H9 (cell line): ENCODE data around the gene TRHDE. TPM values are rescaled to one million over a fixed set of nuclear protein-coding genes. Genes with fewer than 3 reads are reported as not detected.

Source experiments
- DNase-seq: peaks from one replicate; pipeline ENCODE4 v3.0.0-alpha.2; 2017
- H2AFZ ChIP-seq: one replicate; pipeline ENCODE4 v1.6.1; 2013; ENCODE audit warnings: mild to moderate bottlenecking, low read length, control low read depth, moderate library complexity
- H2AK5ac ChIP-seq: 2 replicates; pipeline ENCODE4 v1.6.1; 2013; ENCODE audit warnings: low read length, control low read depth, mixed read lengths; ENCODE audit not compliant: insufficient read length
- H2BK120ac ChIP-seq: one replicate; pipeline ENCODE4 v1.6.1; 2013; ENCODE audit warnings: low read depth, mild to moderate bottlenecking, low read length, control low read depth, inconsistent platforms; ENCODE audit not compliant: poor library complexity, severe bottlenecking
- H2BK12ac ChIP-seq: 2 replicates; pipeline ENCODE4 v1.6.1; 2013; ENCODE audit warnings: low read length, control low read depth, mixed read lengths, low read depth; ENCODE audit not compliant: insufficient read length
- H2BK15ac ChIP-seq: 2 replicates; pipeline ENCODE4 v1.6.1; 2013; ENCODE audit warnings: low read depth, low read length, control low read depth
- H2BK20ac ChIP-seq: one replicate; pipeline ENCODE4 v1.6.1; 2013; ENCODE audit warnings: low read depth, mild to moderate bottlenecking, low read length, control low read depth, inconsistent platforms; ENCODE audit not compliant: poor library complexity, severe bottlenecking
- H2BK5ac ChIP-seq: 2 replicates; pipeline ENCODE4 v1.6.1; 2013; ENCODE audit warnings: low read length, control low read depth, mixed read lengths; ENCODE audit not compliant: insufficient read length
- H3K14ac ChIP-seq: 2 replicates; pipeline ENCODE4 v1.6.1; 2013; ENCODE audit warnings: low read length, control low read depth; ENCODE audit not compliant: insufficient read depth
- H3K18ac ChIP-seq: 2 replicates; pipeline ENCODE4 v1.6.1; 2013; ENCODE audit warnings: low read depth, mild to moderate bottlenecking, mixed read lengths, low read length, control low read depth; ENCODE audit not compliant: insufficient read length
- H3K23ac ChIP-seq: 2 replicates; pipeline ENCODE4 v1.6.1; 2013; ENCODE audit warnings: low read length, control low read depth, mixed read lengths, low read depth; ENCODE audit not compliant: insufficient read length
- H3K23me2 ChIP-seq: 2 replicates; pipeline ENCODE4 v1.6.1; 2013; ENCODE audit warnings: low read depth, mild to moderate bottlenecking, mixed read lengths, low read length, control low read depth; ENCODE audit not compliant: insufficient read length, poor library complexity, severe bottlenecking
- H3K27ac ChIP-seq: 2 replicates; pipeline ENCODE4 v1.5.1; 2013; ENCODE audit warnings: low read length, control low read depth, mixed read lengths, low read depth; ENCODE audit not compliant: insufficient read length
- H3K27me3 ChIP-seq: 2 replicates; pipeline ENCODE4 v1.6.1; 2013; ENCODE audit warnings: low read length, control low read depth, inconsistent platforms; ENCODE audit not compliant: insufficient read depth
- H3K4ac ChIP-seq: 2 replicates; pipeline ENCODE4 v1.6.1; 2013; ENCODE audit warnings: low read depth, mild to moderate bottlenecking, control low read depth, inconsistent platforms, low read length, moderate library complexity
- H3K4me1 ChIP-seq: 2 replicates; pipeline ENCODE4 v1.6.1; 2013; ENCODE audit warnings: low read length, control low read depth, inconsistent platforms; ENCODE audit not compliant: insufficient read depth
- H3K4me2 ChIP-seq: 2 replicates; pipeline ENCODE4 v1.6.1; 2013; ENCODE audit warnings: low read length, control low read depth, mixed read lengths; ENCODE audit not compliant: insufficient read length, insufficient read depth
- H3K56ac ChIP-seq: 2 replicates; pipeline ENCODE4 v1.6.1; 2013; ENCODE audit warnings: low read depth, mild to moderate bottlenecking, mixed read lengths, low read length, control low read depth; ENCODE audit not compliant: insufficient read length
- H3K79me1 ChIP-seq: 2 replicates; pipeline ENCODE4 v1.6.1; 2013; ENCODE audit warnings: low read depth, mild to moderate bottlenecking, moderate library complexity, low read length, control low read depth, inconsistent platforms; ENCODE audit not compliant: insufficient read depth, poor library complexity, severe bottlenecking
- H3K79me2 ChIP-seq: 2 replicates; pipeline ENCODE4 v1.6.1; 2013; ENCODE audit warnings: low read length, control low read depth, inconsistent platforms; ENCODE audit not compliant: insufficient read depth
- H3K9ac ChIP-seq: 2 replicates; pipeline ENCODE4 v1.6.1; 2013; ENCODE audit warnings: low read length, control low read depth, mixed read lengths; ENCODE audit not compliant: insufficient read length; ENCODE audit errors: extremely low read depth
- H3K9me3 ChIP-seq: one replicate; pipeline ENCODE4 v1.6.1; 2013; ENCODE audit warnings: low read depth, low read length, inconsistent platforms; ENCODE audit not compliant: control insufficient read depth
- H3T11ph ChIP-seq: one replicate; pipeline ENCODE4 v1.6.1; 2013; ENCODE audit warnings: mild to moderate bottlenecking, low read length, control low read depth, inconsistent platforms
- H4K20me1 ChIP-seq: one replicate; pipeline ENCODE4 v1.6.1; 2013; ENCODE audit not compliant: control insufficient read depth, insufficient read length, insufficient read depth
- H4K5ac ChIP-seq: 2 replicates; pipeline ENCODE4 v1.6.1; 2013; ENCODE audit warnings: low read depth, mild to moderate bottlenecking, mixed read lengths, low read length, control low read depth; ENCODE audit not compliant: insufficient read length
- H4K8ac ChIP-seq: replicated peaks from 2 replicates; pipeline ENCODE4 v1.6.1; 2013; ENCODE audit warnings: low read length, control low read depth, mixed read lengths, low read depth; ENCODE audit not compliant: insufficient read length
- H4K91ac ChIP-seq: 2 replicates; pipeline ENCODE4 v1.6.1; 2013; ENCODE audit warnings: low read depth, mild to moderate bottlenecking, moderate library complexity, mixed read lengths, low read length, control low read depth; ENCODE audit not compliant: insufficient read length
- H3K27ac Mint-ChIP-seq, 3 experiments: 2 replicates in 2 of 3; 3 replicates in 1 of 3; pipeline ENCODE4 v1.8.0; 2020 to 2021; ENCODE audit warnings: mixed read lengths in 3 of 3, mild to moderate bottlenecking in 1 of 3, moderate library complexity in 1 of 3
- H3K27me3 Mint-ChIP-seq: 2 replicates; pipeline ENCODE4 v1.8.0; 2021; ENCODE audit warnings: low read depth, mild to moderate bottlenecking, moderate library complexity, mixed read lengths
- H3K36me3 Mint-ChIP-seq, 3 experiments: 2 replicates in 2 of 3; 3 replicates in 1 of 3; pipeline ENCODE4 v1.8.0; 2020 to 2021; ENCODE audit warnings: low read depth in 3 of 3, mixed read lengths in 3 of 3; ENCODE audit not compliant: insufficient read depth in 1 of 3
- H3K4me1 Mint-ChIP-seq, 2 experiments: 2 replicates each; pipeline ENCODE4 v1.8.0; 2020; ENCODE audit warnings: mixed read lengths in 2 of 2
- H3K4me3 Mint-ChIP-seq, 2 experiments: 2 replicates in 1 of 2; 3 replicates in 1 of 2; pipeline ENCODE4 v1.8.0; 2020 to 2021; ENCODE audit warnings: mild to moderate bottlenecking in 2 of 2, mixed read lengths in 2 of 2, moderate library complexity in 1 of 2
- H3K9me3 Mint-ChIP-seq, 2 experiments: 2 replicates in 1 of 2; 3 replicates in 1 of 2; pipeline ENCODE4 v1.8.0; 2020; ENCODE audit warnings: mild to moderate bottlenecking in 2 of 2, mixed read lengths in 2 of 2, moderate library complexity in 1 of 2
- whole genome bisulfite sequencing: extraction: QIAGEN DNeasy Blood & Tissue Kit; methylation state at CpG from one replicate; pipeline ENCODE4 v1.1.7; 2013; ENCODE audit warnings: missing lambda C conversion rate, low lambda C conversion rate, mixed read lengths; ENCODE audit not compliant: insufficient read length; ENCODE audit errors: extremely low coverage; 5-methylcytosine and 5-hydroxymethylcytosine counted together
- total RNA-seq: library from RNA; stranded (reverse); gene quantifications from 2 replicates; pipeline ENCODE4 v1.2.1, GENCODE V29; 2021
- TF ChIP-seq, protein P1 (sequence below): fragments of 200-600 bp; sonication (generic); conservative IDR thresholded peaks from 3 replicates; pipeline ENCODE4 v1.8.0; 2021; ENCODE audit warnings: antibody characterized with exemption, mild to moderate bottlenecking

Gene TRHDE
- total RNA-seq, 1 experiment from 2014 or later = 1.0 TPM

DNA sequence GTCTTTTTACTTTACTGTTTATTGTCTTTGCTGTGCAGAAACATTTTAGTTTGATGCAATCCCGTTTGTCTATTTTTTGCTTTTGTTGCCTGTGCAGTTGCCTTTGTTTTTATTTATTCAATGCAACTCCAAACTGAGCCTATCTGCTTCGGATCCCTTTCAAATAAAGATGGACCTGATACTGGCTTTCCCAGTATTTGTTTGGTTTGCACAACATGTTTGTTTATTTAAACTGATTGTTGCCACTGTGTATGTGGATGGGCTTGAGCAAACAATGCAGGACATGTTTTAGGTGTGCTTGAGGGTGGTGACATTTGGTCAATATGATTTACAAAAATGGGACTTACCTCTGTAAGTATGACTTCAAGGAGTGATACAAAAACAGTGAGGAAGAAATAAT is 6.7 kb downstream of the TRHDE start:
- Histone ChIP-seq H2BK5ac (no peak overlapping the region), H3K18ac (no peak overlapping the region), H4K91ac (no peak overlapping the region), H2AFZ (no peak overlapping the region), H3K4ac (no peak overlapping the region), H2BK20ac (no peak overlapping the region), H3K9me3 (no peaks in the 10 kb centered on the region), H3K9ac (no peak overlapping the region), H3K27ac (no peak overlapping the region), H3T11ph (no peak overlapping the region), H2AK5ac (no peak overlapping the region), H3K56ac (no peak overlapping the region), H3K23ac (no peak overlapping the region), H3K4me1 (no peaks in the 10 kb centered on the region; the same call in 1 of the 2 replicates), H3K14ac (no peak overlapping the region), H2BK15ac (no peak overlapping the region), H4K8ac (no peak overlapping the region), H4K5ac (no peak overlapping the region), H2BK12ac (no peak overlapping the region), H3K27me3 (peaks cover 4% of the 10 kb centered on the region; the same call in 1 of the 2 replicates), H3K4me2 (no peak overlapping the region), H3K79me2 (no peaks in the 10 kb centered on the region), H4K20me1 (no peaks in the 10 kb centered on the region), H3K23me2 (peaks cover 1% of the 10 kb centered on the region), H3K79me1 (no peaks in the 10 kb centered on the region), H2BK120ac (no peak overlapping the region)
- no peak for DNase-seq
- TF ChIP-seq, protein P1, sequence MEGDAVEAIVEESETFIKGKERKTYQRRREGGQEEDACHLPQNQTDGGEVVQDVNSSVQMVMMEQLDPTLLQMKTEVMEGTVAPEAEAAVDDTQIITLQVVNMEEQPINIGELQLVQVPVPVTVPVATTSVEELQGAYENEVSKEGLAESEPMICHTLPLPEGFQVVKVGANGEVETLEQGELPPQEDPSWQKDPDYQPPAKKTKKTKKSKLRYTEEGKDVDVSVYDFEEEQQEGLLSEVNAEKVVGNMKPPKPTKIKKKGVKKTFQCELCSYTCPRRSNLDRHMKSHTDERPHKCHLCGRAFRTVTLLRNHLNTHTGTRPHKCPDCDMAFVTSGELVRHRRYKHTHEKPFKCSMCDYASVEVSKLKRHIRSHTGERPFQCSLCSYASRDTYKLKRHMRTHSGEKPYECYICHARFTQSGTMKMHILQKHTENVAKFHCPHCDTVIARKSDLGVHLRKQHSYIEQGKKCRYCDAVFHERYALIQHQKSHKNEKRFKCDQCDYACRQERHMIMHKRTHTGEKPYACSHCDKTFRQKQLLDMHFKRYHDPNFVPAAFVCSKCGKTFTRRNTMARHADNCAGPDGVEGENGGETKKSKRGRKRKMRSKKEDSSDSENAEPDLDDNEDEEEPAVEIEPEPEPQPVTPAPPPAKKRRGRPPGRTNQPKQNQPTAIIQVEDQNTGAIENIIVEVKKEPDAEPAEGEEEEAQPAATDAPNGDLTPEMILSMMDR = no peak
- no peak overlapping the region for H3K27ac Mint-ChIP-seq
- H3K36me3 Mint-ChIP-seq = no peaks in the 10 kb centered on the region
- no peaks in the 10 kb centered on the region; a peak in 1 of 5 replicates for H3K9me3 Mint-ChIP-seq
- no CpG with 5 or more reads among the region's 2 CpGs for WGBS
- H3K4me3 Mint-ChIP-seq = no peak overlapping the region
- peaks cover 20 to 22% of the 10 kb centered on the region in 2 experiments for H3K4me1 Mint-ChIP-seq
- peaks cover 20% of the 10 kb centered on the region for H3K27me3 Mint-ChIP-seq
